Psoas muscle (tissue), 8 donors: ENCODE results near the gene DAPK3. TPM values are rescaled to one million over a fixed set of nuclear protein-coding genes. Genes with fewer than 3 reads are reported as not detected.

ENCODE experiments used
- ATAC-seq, 4 donors: fragments of 200-7000 bp; cut with Tn5 transposase; one replicate each; pipeline ENCODE4 v1.9.1; 2020; ENCODE audit warnings: moderate library complexity in 3 of 4, mild to moderate bottlenecking in 2 of 4
- DNase-seq, 2 donors: peaks; one replicate each; pipeline ENCODE4 v3.0.0-alpha.2; 2020
- H3K27ac ChIP-seq: fragments of 200-600 bp; one replicate; pipeline ENCODE4 v1.8.0; 2022
- H3K27me3 ChIP-seq, 3 donors: fragments of 200-600 bp in 1 of 3; one replicate each; pipeline versions ENCODE4 v1.6.1 to v1.8.0; 2013 to 2022; ENCODE audit warnings: low read length in 2 of 3, mild to moderate bottlenecking in 2 of 3, moderate library complexity in 1 of 3; ENCODE audit not compliant: insufficient read depth in 3 of 3
- H3K36me3 ChIP-seq, 2 donors: fragments of 200-600 bp in 1 of 2; one replicate each; pipeline versions ENCODE4 v1.6.1 to v1.8.0; 2013 to 2022; ENCODE audit warnings: low read depth in 1 of 2, mild to moderate bottlenecking in 1 of 2, moderate library complexity in 1 of 2; ENCODE audit not compliant: insufficient read depth in 1 of 2
- H3K4me1 ChIP-seq: fragments of 200-600 bp; one replicate; pipeline ENCODE4 v1.8.0; 2022
- H3K4me3 ChIP-seq: fragments of 200-600 bp; one replicate; pipeline ENCODE4 v1.8.0; 2022; ENCODE audit warnings: mild to moderate bottlenecking
- H3K9me3 ChIP-seq: fragments of 200-600 bp; one replicate; pipeline ENCODE4 v1.8.0; 2022
- CTCF ChIP-seq: fragments of 200-600 bp; IDR thresholded peaks from one replicate; pipeline ENCODE4 v1.8.0; 2022; ENCODE audit warnings: antibody characterized with exemption
- WGBS, 3 donors: extraction: QIAGEN DNeasy Blood & Tissue Kit; methylation state at CpG; one replicate each; pipeline versions ENCODE4 v1.1.6 to v1.1.7; 2013; 5-methylcytosine and 5-hydroxymethylcytosine counted together
- intact Hi-C, 2 donors: fragments of 100-400 bp; cut with DNase I; formaldehyde crosslinking; loops; one replicate each; pipeline versions ENCODE4 v1.11.0 to v1.14.2; 2022
- polyA plus RNA-seq, 3 donors: library from polyadenylated mRNA; stranded (reverse); fragments of 200-250 nt; gene quantifications; one replicate each; pipeline ENCODE4 v1.2.3, GENCODE V29; 2013
- total RNA-seq, 4 donors: library from RNA; stranded (reverse); fragmentation: NEBNext Ultra II Directional in 2 of 4; extraction: Animal tissue kit (Norgen Biotek cat#: 25700) in 2 of 4; gene quantifications; one replicate each; pipeline versions ENCODE4 v1.2.1 to v1.2.4, GENCODE V29; 2021 to 2023
- donor health status: healthy with polysubstance abuse.
- donor health status: DM: no; HTN: no; CAD: no; lungs with moderate emphysema.
- donor health status: Bipolar disorder and iron deficiency.
- donor health status: healthy.
- donor health status: DM: yes; HTN: yes; CAD: no.
- donor health status: DM: no; HTN: no; CAD: no.
- donor health status: DM: no; HTN: no; CAD: no.
- donor health status: DM: yes; HTN: yes; CAD: no.

The DAPK3 gene
- total and polyA plus RNA-seq, 7 donors: 92.6 to 176 (median 142) TPM

- WGBS, 3 donors: 21 to 23% (median 21%) methylated on average over 30 of the region's 30 CpGs
- TF ChIP-seq CTCF: no peak
- ATAC-seq: peak; percentile 11 to 44 (median 41)
- Histone ChIP-seq H3K9me3 (no peaks in the 10 kb centered on the region), H3K36me3 (peaks cover 30 to 56% of the 10 kb centered on the region in 2 donors), H3K27ac (peak overlapping the region; percentile 95), H3K4me3 (peak overlapping the region; percentile 91), H3K4me1 (peaks cover 44% of the 10 kb centered on the region), H3K27me3 (no peaks in the 10 kb centered on the region)
- peak; percentile 69 to 83 for DNase-seq
- intact Hi-C loops: loop anchor here (2.0 to 10.0 kb wide), 4 partner anchors 13 to 221 kb away; partner anchors contain the start of gene DAPK3 (in 1 of the 2)
These were observed 13.2 kb upstream of the DAPK3 start for GRCh38 chr19:3983936-3984583.

- DNase-seq: no peak
- peak overlapping the region; percentile 95 for H3K27ac ChIP-seq
- no peaks in the 10 kb centered on the region for H3K9me3 ChIP-seq
- peaks cover 30 to 61% of the 10 kb centered on the region in 2 donors for H3K36me3 ChIP-seq
- intact Hi-C loops: loop anchor here in 1 of 2 donors (5.0 to 10.0 kb wide), 2 partner anchors 79 to 221 kb away; no protein-coding TSS in a partner anchor
- H3K4me3 ChIP-seq: peak overlapping the region; percentile 91
- H3K4me1 ChIP-seq: peaks cover 44% of the 10 kb centered on the region
- no peaks in the 10 kb centered on the region for H3K27me3 ChIP-seq
- 62 to 69% (median 63%) methylated on average over 7 of the region's 7 CpGs for WGBS, 3 donors
- no peak for ATAC-seq
- no peak for TF ChIP-seq CTCF
These were observed 12.6 kb upstream of the DAPK3 start for GRCh38 chr19:3983542-3983914.

GRCh38 chr19:3982701-3983541 is 12.0 kb upstream of the DAPK3 start:
- ATAC-seq (peak; percentile 59 to 65 (median 62)), DNase-seq (peak; percentile 63 to 82)
- no peak for TF ChIP-seq CTCF
- peaks cover 34 to 67% of the 10 kb centered on the region in 2 donors for H3K36me3 ChIP-seq
- intact Hi-C loops: loop anchor here in 1 of 2 donors (5.0 to 10.0 kb wide), 2 partner anchors 79 to 222 kb away; no protein-coding TSS in a partner anchor
- H3K27ac ChIP-seq: peak overlapping the region; percentile 95
- peak overlapping the region; percentile 91 for H3K4me3 ChIP-seq
- no peaks in the 10 kb centered on the region for H3K27me3 ChIP-seq
- no peaks in the 10 kb centered on the region for H3K9me3 ChIP-seq
- 79 to 82% (median 81%) methylated on average over 40 of the region's 40 CpGs for WGBS, 3 donors
- H3K4me1 ChIP-seq: peaks cover 44% of the 10 kb centered on the region

- 80 to 81% (median 80%) methylated on average over 39 of the region's 39 CpGs for WGBS, 3 donors
These were observed 11.1 kb upstream of the DAPK3 start for GRCh38 chr19:3981736-3982681.

More at GRCh38 chr19:3981736-3982681, 11.1 kb upstream of the DAPK3 start:
- intact Hi-C loops: loop anchor here in 1 of 2 donors (5.0 to 10.0 kb wide), 2 partner anchors 80 to 223 kb away; no protein-coding TSS in a partner anchor
- Histone ChIP-seq H3K27me3 (no peaks in the 10 kb centered on the region), H3K9me3 (no peaks in the 10 kb centered on the region), H3K27ac (peak overlapping the region; percentile 95), H3K4me1 (peaks cover 37% of the 10 kb centered on the region), H3K36me3 (peaks cover 40 to 76% of the 10 kb centered on the region in 2 donors), H3K4me3 (peak overlapping the region; percentile 91)
- no peak for ATAC-seq
- TF ChIP-seq CTCF: no peak
- DNase-seq: peak in 1 of 2 donors; percentile 24
